ACHN (cell line): ENCODE results near the gene TLX2.

ENCODE experiments used
- DNase-seq: peaks from one replicate; pipeline ENCODE4 v3.0.0-alpha.2; 2015
- in situ Hi-C: cut with HindIII; loops from 2 replicates; pipeline ENCODE4 v1.10.0; 2017; ENCODE audit warnings: low sequenced_read_pairs, low pct_ligation_motif_present, low pct_unique_long_range_greater_than_20kb

TLX2 gene

GRCh38 chr2:74564222-74564621, 50.0 kb downstream of the TLX2 start:
- no peak for DNase-seq
- in situ Hi-C loops, result no loop called here

DNA sequence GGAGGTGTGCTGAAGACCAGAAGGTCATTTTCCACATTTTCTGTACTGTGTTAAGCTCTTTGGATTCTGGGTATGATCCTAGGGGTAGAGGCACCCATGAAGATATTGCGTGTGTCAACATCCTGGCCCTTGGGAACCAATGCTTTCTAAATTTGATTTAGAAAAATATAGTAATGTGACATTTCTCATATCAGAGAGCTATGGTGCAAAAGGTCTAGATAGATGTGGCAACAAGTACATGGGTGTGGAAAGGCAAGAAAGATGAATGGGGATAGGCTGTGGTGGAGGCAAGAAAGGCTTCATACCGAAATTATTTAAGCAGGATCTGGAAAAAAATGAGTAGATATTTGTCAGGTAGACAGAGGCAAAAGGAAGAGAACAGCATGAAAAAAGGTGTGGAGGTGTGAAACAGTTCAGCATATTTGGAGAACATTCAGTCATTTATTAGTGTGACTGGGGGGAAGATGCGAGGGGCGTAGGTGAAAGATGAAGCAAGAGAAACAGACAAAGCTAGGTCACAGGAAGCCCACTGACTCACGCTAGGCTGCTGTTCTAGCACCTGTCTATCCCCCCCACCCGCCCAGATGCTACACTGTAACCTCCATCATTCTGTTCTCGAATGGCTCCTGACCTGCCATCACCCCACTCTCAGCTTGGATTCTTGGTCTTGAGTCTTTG, 52.0 kb downstream of the TLX2 start:
- DNase-seq, result no peak
- in situ Hi-C loops, result no loop called here

DNA sequence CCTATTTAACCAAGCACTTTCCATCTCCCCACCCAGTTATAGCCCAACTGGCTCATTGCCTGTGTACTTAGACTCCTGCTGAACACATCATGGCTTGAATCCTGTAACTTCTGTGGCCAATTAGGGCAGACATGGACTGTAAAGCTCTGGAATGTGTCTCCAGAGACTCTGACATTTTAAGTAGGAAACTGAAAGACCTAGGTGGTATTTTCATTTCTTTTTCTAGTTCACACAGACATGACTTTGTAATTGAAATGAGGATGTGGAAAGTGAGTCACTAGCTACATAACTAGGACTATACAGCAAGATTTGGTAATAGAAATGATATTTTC, 52.5 kb downstream of the TLX2 start:
- DNase-seq, result no peak
- in situ Hi-C loops, result no loop called here
